HUDEP-2 (cell line): Measurements from ENCODE around the gene GAMT.

Experiments
- DNase-seq, 76 experiments: peaks; one replicate each; lab custom pipeline; 2025; ENCODE audit not compliant: unreplicated experiment in 76 of 76; lab: John Stamatoyannopoulos, UW

GAMT gene

DNA sequence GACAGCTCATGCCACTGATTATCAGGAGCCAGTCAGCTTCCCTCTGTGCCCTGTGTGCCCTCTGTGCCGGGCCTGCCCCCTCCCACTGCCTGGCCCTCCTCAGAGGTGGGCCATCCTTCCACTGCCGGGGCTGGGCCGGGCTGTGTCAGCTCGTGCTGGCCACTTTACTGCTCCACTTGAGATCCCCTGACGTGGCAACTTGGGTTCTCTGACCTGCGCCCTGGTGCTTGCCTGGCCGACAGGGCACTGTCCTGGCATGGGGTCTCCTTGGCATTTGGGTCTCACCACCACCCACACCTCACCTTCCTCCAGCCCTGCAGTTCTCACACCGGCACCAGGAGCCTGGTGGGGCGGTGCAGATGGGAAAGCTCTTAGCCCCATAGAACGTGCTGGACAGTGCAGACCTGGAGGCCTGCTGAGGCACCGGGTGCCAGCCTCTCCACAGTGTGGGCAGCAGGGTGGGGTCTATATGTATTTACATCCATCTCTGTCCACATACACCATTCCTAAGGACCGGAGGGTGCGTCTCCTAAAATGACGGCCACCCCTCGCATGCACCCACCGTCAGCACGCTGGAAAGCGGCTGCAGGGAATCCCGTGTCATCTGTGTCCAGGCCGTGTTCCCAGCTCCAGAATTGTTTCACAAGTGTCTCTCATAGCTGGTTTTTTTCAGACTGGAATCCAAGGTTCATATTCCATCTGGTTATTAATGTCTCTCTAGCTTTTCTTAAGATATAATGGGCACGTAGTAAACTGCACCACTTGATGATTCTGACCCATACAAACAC, 17.8 kb upstream of the GAMT start:
- no peak for DNase-seq

- DNase-seq: no peak
Measured at GRCh38 chr19:1418496-1418775, 17.1 kb upstream of the GAMT start.

GRCh38 chr19:1417681-1418495, 16.5 kb upstream of the GAMT start:
- no peak for DNase-seq

- no peak for DNase-seq
Measured at GRCh38 chr19:1417145-1417544, 15.8 kb upstream of the GAMT start.

DNA sequence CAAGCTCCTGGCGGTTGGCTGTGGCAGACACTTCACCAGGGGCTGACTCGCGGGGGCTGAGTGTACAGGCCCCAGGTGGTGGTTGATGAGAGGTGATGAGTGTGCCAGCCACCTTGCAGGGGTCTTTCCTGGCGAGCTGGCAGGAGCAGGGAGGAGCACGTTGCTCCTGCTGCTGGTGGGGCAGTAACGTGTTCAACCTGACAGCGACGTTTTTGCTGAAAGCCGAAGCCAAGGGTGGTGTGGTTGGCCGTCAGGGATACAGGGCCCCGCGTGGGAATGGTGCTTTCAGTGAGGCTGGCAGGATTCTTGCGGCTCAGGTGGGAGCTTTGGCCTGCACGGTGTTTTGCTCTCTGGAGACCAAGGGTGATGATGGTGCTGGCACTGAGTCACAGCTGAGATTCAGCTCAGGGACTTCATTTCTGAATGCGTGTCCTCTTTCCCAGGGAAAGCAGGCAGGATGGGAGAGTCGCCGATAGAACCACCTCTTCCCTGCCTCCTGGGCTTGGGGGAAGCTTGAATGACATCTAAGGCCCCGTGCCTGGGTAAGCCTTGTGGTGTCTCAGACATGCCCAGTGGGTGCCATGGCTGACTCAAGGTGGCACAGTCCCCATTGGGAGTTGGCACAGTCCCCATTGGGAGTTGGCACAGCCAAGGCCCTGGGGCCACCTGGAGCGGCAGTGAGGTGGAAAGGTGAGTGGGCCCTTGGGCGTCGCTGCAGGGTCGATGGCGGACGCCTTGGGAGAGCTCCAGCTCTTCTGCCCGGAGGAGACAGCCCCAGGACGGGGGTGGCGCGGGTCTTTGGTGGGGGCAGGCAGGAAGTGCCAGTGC, 14.9 kb upstream of the GAMT start:
- no peak for DNase-seq

DNA sequence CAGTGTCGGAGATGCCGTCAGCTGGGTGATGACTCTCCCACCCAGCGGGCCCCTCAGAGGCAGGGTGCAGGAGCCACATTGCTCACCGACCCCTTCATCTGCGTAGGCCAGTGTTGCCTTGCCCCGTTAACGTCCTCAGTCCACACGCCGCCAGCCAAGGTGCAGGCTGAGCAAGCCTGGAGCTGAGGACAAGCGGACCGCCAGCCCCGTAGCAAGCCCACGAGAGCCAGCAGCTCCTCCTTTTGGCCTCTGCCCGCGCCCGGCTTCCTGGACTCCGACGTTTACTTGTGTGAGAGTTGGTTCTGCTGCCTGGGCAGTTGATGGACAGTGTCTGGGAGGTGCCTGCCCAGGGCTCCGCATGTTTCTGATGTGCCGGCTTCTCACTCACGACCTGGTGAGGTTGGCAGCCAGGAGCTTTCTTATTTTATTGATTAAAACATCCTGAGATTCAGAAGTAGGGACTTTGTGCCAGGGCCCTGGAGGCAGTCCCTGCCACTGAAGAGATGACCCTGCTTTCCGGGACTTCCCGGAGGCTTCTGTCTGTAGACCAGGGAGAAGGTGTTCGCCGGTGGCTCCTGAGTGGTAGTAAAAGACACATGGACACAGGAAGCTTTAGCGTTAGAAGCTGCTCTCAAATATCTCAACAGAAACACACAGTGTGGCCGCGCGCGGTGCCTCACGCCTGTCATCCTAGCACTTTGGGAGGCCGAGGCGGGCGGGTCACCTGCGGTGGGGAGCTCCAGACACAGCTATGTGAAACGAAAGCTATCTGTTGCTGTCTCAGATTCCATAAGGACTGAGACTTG, 11.9 kb upstream of the GAMT start:
- no peak for DNase-seq

- no peak for DNase-seq
Measured at GRCh38 chr19:1412323-1412923, 11.1 kb upstream of the GAMT start.

GRCh38 chr19:1411255-1412191, 10.2 kb upstream of the GAMT start:
- DNase-seq: peak in 1 of 76 experiments; percentile 22

DNA sequence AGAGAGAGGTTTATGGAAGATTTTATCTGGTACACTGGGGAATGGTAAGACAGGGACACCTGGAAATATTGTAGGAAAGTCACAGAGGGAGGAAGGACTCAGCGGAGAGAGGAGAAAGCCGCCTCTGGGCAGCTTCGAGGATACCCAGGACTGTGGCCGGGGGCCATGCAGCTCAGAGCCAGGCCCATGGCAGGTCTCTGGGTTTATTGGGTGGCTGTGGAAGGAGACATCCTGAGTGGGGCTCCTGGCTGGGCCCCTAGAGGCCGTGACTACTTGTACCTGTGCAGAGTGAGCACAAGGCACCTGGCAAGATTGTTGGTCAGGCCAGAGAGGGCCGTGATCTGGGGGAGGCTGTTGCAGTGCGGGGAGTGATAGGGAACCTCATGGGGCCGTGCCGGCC, 9.4 kb upstream of the GAMT start:
- DNase-seq: no peak

DNA sequence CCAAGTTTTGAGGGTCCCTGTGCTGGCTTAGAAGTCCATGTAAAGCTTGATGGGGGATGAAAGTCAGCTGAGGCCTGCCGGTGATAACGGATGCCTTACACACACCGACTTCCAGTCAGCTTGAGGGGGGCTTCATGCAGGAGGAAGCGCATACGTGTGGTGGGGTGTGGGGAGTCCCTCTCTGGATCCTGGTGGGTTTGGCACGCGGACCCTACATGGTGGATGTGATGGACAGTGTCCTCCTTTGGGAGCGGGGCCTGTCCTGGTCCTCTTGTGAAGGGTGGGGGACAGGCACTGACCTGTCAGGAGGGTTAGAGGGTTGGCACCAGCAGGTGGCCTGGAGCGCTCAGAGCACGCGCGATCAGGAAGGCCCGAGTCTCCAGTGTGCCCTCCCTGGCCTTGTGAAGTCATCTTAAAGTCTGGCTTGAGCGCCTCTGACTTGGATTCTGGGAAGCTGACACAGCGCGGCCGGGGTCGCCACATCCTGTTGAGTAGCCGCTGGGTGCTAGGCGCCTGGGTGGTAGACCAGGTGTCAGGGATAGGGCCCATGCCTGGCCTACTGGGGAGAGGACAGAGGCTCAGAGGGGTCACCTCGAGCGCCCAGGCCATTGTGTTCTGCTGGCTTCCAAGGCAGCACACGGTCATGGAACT, 8.9 kb upstream of the GAMT start:
- DNase-seq: no peak

DNA sequence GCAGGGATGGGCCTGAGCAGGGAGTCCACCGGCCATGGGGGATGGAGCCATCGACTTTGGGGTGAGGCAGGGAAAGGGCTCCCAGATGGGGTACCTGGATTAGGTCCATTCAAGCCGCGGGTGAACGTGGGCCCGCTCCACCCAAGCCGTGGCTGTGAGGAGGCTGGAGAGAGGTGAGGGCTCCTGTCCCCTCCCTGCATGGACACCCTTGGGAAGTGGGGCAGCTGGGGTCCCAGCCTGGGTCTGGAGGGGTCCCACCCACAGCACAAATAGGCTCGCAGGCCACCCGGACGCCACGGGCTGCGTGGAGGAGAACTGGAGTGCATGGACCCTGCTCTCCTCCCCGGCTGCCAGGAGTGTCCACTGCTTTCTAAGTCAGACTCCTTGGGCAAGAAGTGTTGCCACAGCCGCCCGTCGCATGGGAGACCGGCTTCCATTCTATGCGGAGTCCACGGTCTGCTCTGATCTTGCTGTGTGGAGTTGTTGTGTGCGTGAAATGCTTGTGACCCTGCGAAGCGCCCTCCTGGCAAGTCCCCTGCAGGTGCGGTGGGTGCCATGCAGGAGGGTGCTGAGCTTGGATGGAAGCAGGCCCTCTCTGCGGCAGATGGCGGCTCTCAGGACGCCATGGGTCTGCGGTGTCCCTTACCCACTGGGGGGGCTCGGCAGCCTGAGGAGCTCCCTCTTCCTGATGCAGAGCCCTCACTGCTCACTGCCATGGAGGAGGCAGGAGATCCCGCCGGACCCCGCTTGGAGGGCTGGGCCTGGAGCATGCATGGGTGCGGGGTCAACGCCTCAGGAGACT, 8.1 kb upstream of the GAMT start:
- DNase-seq: no peak

- DNase-seq: peak in 38 of 76 experiments; percentile 18 to 85 (median 48)
Measured at GRCh38 chr19:1408300-1409203, 7.2 kb upstream of the GAMT start.

GRCh38 chr19:1407528-1408299, 6.4 kb upstream of the GAMT start, which contains the start of gene DAZAP1:
Gene DAZAP1 (plus strand): TSS chr19:1407586. CDS start chr19:1407774, 188 bp downstream.
- peak in 2 of 76 experiments; percentile 44 to 60 for DNase-seq

- peak; percentile 56 to 100 (median 99) for DNase-seq
Measured at GRCh38 chr19:1406774-1407527, 5.6 kb upstream of the GAMT start.

GRCh38 chr19:1402411-1403070, 1.2 kb upstream of the GAMT start:
- no peak for DNase-seq
